ENCODE results near the gene HRK. TPM values are rescaled to one million over a fixed set of nuclear protein-coding genes. Genes with fewer than 3 reads are reported as not detected.

Gene HRK
- total RNA-seq = 0.10 TPM in 1 of 2 replicates, not detected in the other
- long read RNA-seq = 0 reads

DNA sequence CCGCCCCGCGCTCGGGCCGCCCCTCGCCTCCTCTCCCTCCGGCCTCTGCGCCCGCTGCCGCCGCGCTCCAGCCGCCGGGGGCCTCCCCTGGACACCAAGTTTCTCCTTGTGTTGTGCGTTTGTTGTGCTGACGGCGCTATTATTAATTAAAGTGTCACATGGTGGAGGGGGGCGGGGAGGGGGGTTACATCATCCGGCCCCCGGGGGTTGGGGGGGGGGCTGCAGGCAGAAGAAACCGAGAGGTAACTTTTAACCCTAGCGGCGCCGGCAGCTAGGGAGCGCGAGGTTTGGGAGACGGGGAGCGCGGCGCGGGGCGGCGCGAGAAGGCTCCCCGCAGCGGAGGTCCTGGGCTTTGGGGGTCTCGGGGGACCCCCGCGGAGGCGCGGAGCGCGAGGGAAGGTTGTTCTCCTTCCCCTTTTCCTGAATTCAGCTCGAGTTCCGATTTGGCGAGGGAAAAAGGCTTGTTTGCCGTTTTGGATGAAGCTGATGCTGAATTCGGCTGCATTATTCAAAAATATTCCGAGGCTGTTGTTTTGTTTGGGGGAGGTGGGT is at the start of gene HRK:
Gene HRK (minus strand): TSS at position 117 of the 552 bp plus-strand sequence. CDS start 134 bp downstream, outside the sequence.
- no peak for DNase-seq (ENCODE audit: extremely low spot score, unreplicated experiment)
- peaks cover 34% of the 10 kb centered on the region for H3K4me1 Mint-ChIP-seq (ENCODE audit: unreplicated experiment)
- no peaks in the 10 kb centered on the region for H3K36me3 Mint-ChIP-seq (ENCODE audit: unreplicated experiment)
- H3K4me3 Mint-ChIP-seq (ENCODE audit: unreplicated experiment) = peak within 1 kb of the TSS; percentile 81
- no peak within 1 kb of the TSS for H3K27ac Mint-ChIP-seq (ENCODE audit: unreplicated experiment)
- TF ChIP-seq, protein P1, sequence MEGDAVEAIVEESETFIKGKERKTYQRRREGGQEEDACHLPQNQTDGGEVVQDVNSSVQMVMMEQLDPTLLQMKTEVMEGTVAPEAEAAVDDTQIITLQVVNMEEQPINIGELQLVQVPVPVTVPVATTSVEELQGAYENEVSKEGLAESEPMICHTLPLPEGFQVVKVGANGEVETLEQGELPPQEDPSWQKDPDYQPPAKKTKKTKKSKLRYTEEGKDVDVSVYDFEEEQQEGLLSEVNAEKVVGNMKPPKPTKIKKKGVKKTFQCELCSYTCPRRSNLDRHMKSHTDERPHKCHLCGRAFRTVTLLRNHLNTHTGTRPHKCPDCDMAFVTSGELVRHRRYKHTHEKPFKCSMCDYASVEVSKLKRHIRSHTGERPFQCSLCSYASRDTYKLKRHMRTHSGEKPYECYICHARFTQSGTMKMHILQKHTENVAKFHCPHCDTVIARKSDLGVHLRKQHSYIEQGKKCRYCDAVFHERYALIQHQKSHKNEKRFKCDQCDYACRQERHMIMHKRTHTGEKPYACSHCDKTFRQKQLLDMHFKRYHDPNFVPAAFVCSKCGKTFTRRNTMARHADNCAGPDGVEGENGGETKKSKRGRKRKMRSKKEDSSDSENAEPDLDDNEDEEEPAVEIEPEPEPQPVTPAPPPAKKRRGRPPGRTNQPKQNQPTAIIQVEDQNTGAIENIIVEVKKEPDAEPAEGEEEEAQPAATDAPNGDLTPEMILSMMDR (IDR thresholded peaks at IDR 0.05) = no peak
- no peaks in the 10 kb centered on the region for H3K9me3 Mint-ChIP-seq (ENCODE audit: unreplicated experiment)
- H3K27me3 Mint-ChIP-seq (ENCODE audit: unreplicated experiment) = peaks cover 81% of the 10 kb centered on the region

- Mint-ChIP-seq H3K4me1 (ENCODE audit: unreplicated experiment) (peaks cover 28% of the 10 kb centered on the region), H3K27me3 (ENCODE audit: unreplicated experiment) (no peaks in the 10 kb centered on the region), H3K27ac (ENCODE audit: unreplicated experiment) (no peak overlapping the region), H3K4me3 (ENCODE audit: unreplicated experiment) (no peak overlapping the region), H3K36me3 (ENCODE audit: unreplicated experiment) (peaks cover 33% of the 10 kb centered on the region), H3K9me3 (ENCODE audit: unreplicated experiment) (no peaks in the 10 kb centered on the region)
- no peak for DNase-seq (ENCODE audit: extremely low spot score, unreplicated experiment)
- TF ChIP-seq, protein P1 (IDR thresholded peaks at IDR 0.05) = no peak
Observed at GRCh38 chr12:116929885-116930284, 48.6 kb upstream of the HRK start.

- H3K27ac Mint-ChIP-seq (ENCODE audit: unreplicated experiment) = no peak overlapping the region
- H3K27me3 Mint-ChIP-seq (ENCODE audit: unreplicated experiment) = no peaks in the 10 kb centered on the region
- peaks cover 30% of the 10 kb centered on the region for H3K36me3 Mint-ChIP-seq (ENCODE audit: unreplicated experiment)
- H3K9me3 Mint-ChIP-seq (ENCODE audit: unreplicated experiment) = no peaks in the 10 kb centered on the region
- peaks cover 26% of the 10 kb centered on the region for H3K4me1 Mint-ChIP-seq (ENCODE audit: unreplicated experiment)
- TF ChIP-seq, protein P1 (IDR thresholded peaks at IDR 0.05) = no peak
- H3K4me3 Mint-ChIP-seq (ENCODE audit: unreplicated experiment) = no peak overlapping the region
- no peak for DNase-seq (ENCODE audit: extremely low spot score, unreplicated experiment)
Observed at GRCh38 chr12:116928504-116928903, 47.3 kb upstream of the HRK start.

- Mint-ChIP-seq H3K27ac (ENCODE audit: unreplicated experiment) (peak overlapping the region; percentile 52), H3K4me1 (ENCODE audit: unreplicated experiment) (peaks cover 34% of the 10 kb centered on the region), H3K36me3 (ENCODE audit: unreplicated experiment) (peaks cover 27% of the 10 kb centered on the region), H3K9me3 (ENCODE audit: unreplicated experiment) (no peaks in the 10 kb centered on the region), H3K4me3 (ENCODE audit: unreplicated experiment) (no peak overlapping the region), H3K27me3 (ENCODE audit: unreplicated experiment) (no peaks in the 10 kb centered on the region)
- TF ChIP-seq, protein P1 (IDR thresholded peaks at IDR 0.05) = no peak
- no peak for DNase-seq (ENCODE audit: extremely low spot score, unreplicated experiment)
Observed at GRCh38 chr12:116927244-116927940, 46.2 kb upstream of the HRK start.
